ENCODE results near the gene HAO1. TPM values are rescaled to one million over a fixed set of nuclear protein-coding genes. Genes with fewer than 3 reads are reported as not detected.
A peak's percentile ranks its signal among the peaks of the same experiment; 100 is the strongest.

HAO1 gene
- total RNA-seq, 6 experiments from 2014 or later, result 132 to 243 (median 171) TPM

DNA sequence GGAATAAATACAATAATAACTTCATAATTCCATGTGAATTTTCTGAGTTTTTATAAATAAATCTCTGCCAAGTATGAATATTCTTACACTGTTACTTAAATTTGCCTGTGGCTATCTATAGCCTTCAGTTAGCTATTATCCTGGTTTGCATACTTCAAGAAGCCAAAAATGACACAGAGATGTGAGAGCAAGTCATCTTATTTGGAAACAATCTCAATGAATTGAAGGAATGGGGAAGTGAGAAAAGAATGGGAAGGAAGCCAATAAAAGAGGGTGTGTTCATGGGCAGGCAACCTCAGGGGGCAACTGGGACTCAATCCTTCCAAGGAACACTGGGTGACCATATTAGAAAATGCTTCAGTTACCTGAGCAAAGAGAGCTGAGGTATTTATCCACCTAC lies 9.9 kb downstream of the HAO1 start:
- Histone ChIP-seq H3K4me1 (peaks cover 0 to 16% (median 8%) of the 10 kb centered on the region in 4 donors), H3K36me3 (peaks cover 0 to 59% (median 26%) of the 10 kb centered on the region in 4 donors), H3K4me3 (no peak overlapping the region), H3K27ac (no peak overlapping the region), H3K27me3 (no peaks in the 10 kb centered on the region), H3K9me3 (no peaks in the 10 kb centered on the region)
- TF ChIP-seq POLR2A (IDR thresholded peaks at IDR 0.05), result no peak
- TF ChIP-seq, protein P1, sequence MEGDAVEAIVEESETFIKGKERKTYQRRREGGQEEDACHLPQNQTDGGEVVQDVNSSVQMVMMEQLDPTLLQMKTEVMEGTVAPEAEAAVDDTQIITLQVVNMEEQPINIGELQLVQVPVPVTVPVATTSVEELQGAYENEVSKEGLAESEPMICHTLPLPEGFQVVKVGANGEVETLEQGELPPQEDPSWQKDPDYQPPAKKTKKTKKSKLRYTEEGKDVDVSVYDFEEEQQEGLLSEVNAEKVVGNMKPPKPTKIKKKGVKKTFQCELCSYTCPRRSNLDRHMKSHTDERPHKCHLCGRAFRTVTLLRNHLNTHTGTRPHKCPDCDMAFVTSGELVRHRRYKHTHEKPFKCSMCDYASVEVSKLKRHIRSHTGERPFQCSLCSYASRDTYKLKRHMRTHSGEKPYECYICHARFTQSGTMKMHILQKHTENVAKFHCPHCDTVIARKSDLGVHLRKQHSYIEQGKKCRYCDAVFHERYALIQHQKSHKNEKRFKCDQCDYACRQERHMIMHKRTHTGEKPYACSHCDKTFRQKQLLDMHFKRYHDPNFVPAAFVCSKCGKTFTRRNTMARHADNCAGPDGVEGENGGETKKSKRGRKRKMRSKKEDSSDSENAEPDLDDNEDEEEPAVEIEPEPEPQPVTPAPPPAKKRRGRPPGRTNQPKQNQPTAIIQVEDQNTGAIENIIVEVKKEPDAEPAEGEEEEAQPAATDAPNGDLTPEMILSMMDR (IDR thresholded peaks at IDR 0.05), result no peak
- intact Hi-C loops (cut with DNase I), result no loop called here
- ATAC-seq (peak in 1 of 4 donors; percentile 18), DNase-seq (no peak)

DNA sequence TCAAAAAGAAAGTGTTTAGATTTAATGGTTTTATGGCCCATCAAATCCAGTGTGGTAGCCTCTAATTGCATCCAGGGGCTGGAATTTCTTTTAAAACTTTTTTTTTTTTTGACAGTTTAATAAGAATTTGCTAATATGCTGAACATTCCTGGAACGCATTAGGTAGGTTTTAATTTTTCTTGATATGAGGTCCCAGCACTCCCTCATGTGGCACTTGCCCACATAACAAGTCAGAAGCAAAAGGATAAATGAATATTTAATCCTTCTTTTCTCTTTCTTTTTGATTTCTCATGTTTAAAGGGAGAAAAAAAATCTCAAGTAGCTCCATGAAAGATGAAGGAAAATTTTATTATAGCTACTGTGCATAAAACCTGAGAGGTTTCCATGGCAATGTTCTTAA lies 13.5 kb downstream of the HAO1 start:
- no peak overlapping the region for H3K4me3 ChIP-seq
- ATAC-seq, result peak in 1 of 4 donors; percentile 50
- WGBS (ENCODE audit: insufficient coverage, low coverage, low lambda C conversion rate, missing lambda C conversion rate), result 17% methylated on average over 1 of the region's 1 CpG
- H3K4me1 ChIP-seq, result peaks cover 0 to 6% (median 0%) of the 10 kb centered on the region in 4 donors
- no peak overlapping the region for H3K27ac ChIP-seq
- TF ChIP-seq, protein P1 (IDR thresholded peaks at IDR 0.05), result peak; percentile 25 to 42 (median 39)
- no peak for TF ChIP-seq POLR2A (IDR thresholded peaks at IDR 0.05)
- intact Hi-C loops (cut with DNase I), result loop anchor here in 1 of 2 donors (10.0 kb wide), 1 partner anchor 52 kb away; no protein-coding TSS in a partner anchor
- H3K36me3 ChIP-seq, result peaks cover 0 to 41% (median 15%) of the 10 kb centered on the region in 4 donors
- DNase-seq, result no peak
- H3K27me3 ChIP-seq, result no peaks in the 10 kb centered on the region
- H3K9me3 ChIP-seq, result no peaks in the 10 kb centered on the region

DNA sequence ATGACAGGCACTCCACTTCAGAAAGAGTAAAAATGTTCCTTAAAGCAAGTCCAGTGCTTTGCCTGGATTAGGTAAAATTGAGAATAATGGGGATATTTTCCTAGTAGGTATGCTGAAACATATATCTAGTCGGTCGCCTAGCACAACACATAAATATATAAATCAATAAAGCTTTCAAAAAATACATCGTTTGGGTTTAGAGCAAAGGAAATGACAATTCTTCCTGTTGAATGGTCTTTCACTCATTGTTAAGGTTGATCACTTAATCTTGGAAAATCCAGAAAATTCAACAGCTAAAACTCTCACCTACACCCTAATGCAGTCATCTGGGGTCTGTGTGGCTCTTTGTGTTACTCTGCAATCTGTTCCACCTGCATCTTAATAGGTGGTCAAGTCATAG lies 13.9 kb downstream of the HAO1 start:
- Histone ChIP-seq H3K4me3 (no peak overlapping the region), H3K4me1 (peaks cover 0 to 6% (median 0%) of the 10 kb centered on the region in 4 donors), H3K9me3 (no peaks in the 10 kb centered on the region), H3K27ac (no peak overlapping the region), H3K27me3 (no peaks in the 10 kb centered on the region), H3K36me3 (peaks cover 0 to 37% (median 13%) of the 10 kb centered on the region in 4 donors)
- DNase-seq (no peak), ATAC-seq (no peak)
- WGBS (ENCODE audit: insufficient coverage, low coverage, low lambda C conversion rate, missing lambda C conversion rate), result 39% methylated on average over 3 of the region's 3 CpGs
- TF ChIP-seq, protein P1 (IDR thresholded peaks at IDR 0.05), result no peak
- TF ChIP-seq POLR2A (IDR thresholded peaks at IDR 0.05), result no peak
- intact Hi-C loops (cut with DNase I), result loop anchor here in 1 of 2 donors (10.0 kb wide), 1 partner anchor 52 kb away; no protein-coding TSS in a partner anchor

DNA sequence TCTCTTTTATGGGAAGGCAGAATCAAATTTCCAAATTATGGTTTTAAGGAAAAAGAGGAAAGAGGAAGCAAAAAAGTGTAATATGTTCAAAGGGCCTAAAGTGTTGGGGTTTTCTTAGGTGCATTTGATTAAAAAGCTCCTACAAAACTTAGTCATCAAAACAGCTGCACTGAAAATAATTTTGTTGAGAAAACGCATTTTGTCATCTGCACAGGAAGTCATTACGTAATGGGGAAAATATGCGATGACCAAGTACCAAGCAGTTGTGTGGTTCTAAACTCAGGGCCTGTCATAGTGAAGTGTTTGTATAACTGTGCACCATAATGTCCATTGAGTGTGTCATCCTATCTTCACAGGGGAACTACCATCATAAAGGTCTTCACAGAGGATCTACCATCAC lies 15.6 kb downstream of the HAO1 start:
- Histone ChIP-seq H3K36me3 (peaks cover 0 to 28% (median 7%) of the 10 kb centered on the region in 4 donors), H3K4me3 (no peak overlapping the region), H3K27ac (no peak overlapping the region), H3K27me3 (no peaks in the 10 kb centered on the region), H3K4me1 (peaks cover 0 to 6% (median 0%) of the 10 kb centered on the region in 4 donors), H3K9me3 (no peaks in the 10 kb centered on the region)
- DNase-seq (no peak), ATAC-seq (peak; percentile 30 to 87 (median 46))
- no peak for TF ChIP-seq POLR2A (IDR thresholded peaks at IDR 0.05)
- TF ChIP-seq, protein P1 (IDR thresholded peaks at IDR 0.05), result no peak
- WGBS (ENCODE audit: insufficient coverage, low coverage, low lambda C conversion rate, missing lambda C conversion rate), result 26% methylated on average over 3 of the region's 3 CpGs
- intact Hi-C loops (cut with DNase I), result loop anchor here in 1 of 2 donors (10.0 kb wide), 1 partner anchor 50 kb away; no protein-coding TSS in a partner anchor

Data from right lobe of liver (tissue), 6 donors.